Gastroesophageal sphincter (tissue), 4 donors: Measurements from ENCODE around the gene STPG2. TPM values are rescaled to one million over a fixed set of nuclear protein-coding genes. Genes with fewer than 3 reads are reported as not detected.

ENCODE experiments used
- ATAC-seq: fragments of 150-250 bp; one replicate; pipeline ENCODE4 v1.9.1; 2016; ENCODE audit warnings: mild to moderate bottlenecking, moderate library complexity
- H3K27ac ChIP-seq, 4 donors: fragments of 200-600 bp; sonication (generic) in 3 of 4; 1 replicate in 3 of 4; 2 replicates in 1 of 4; pipeline ENCODE4 v1.5.1; 2016 to 2019
- H3K27me3 ChIP-seq: fragments of 200-600 bp; sonication (generic); one replicate; pipeline ENCODE4 v1.5.1; 2019
- H3K36me3 ChIP-seq, 2 donors: fragments of 200-600 bp; sonication (generic); one replicate each; pipeline ENCODE4 v1.5.1; 2019; ENCODE audit warnings: control low read depth in 1 of 2
- H3K4me1 ChIP-seq, 3 donors: fragments of 200-600 bp; sonication (generic); 1 replicate in 2 of 3; 2 replicates in 1 of 3; pipeline ENCODE4 v1.5.1; 2016 to 2019; ENCODE audit warnings: control low read depth in 2 of 3
- H3K4me3 ChIP-seq, 2 donors: fragments of 200-600 bp; sonication (generic); one replicate each; pipeline ENCODE4 v1.5.1; 2019; ENCODE audit warnings: mild to moderate bottlenecking in 1 of 2, moderate library complexity in 1 of 2
- H3K9me3 ChIP-seq, 3 donors: fragments of 200-600 bp; sonication (generic); one replicate each; pipeline ENCODE4 v1.5.1; 2017 to 2019; ENCODE audit warnings: control low read depth in 2 of 3
- EP300 ChIP-seq: sonication (generic); formaldehyde crosslinking; IDR thresholded peaks from one replicate; pipeline ENCODE4 v1.6.1; 2017; ENCODE audit warnings: antibody characterized with exemption, mild to moderate bottlenecking
- POLR2A ChIP-seq, 2 donors: fragments of 450-650 bp; IDR thresholded peaks; one replicate each; pipeline ENCODE4 v1.6.1; 2017; ENCODE audit warnings: antibody characterized with exemption in 2 of 2, mild to moderate bottlenecking in 2 of 2, moderate library complexity in 1 of 2
- POLR2AphosphoS5 ChIP-seq: sonication (generic); formaldehyde crosslinking; IDR thresholded peaks from one replicate; pipeline ENCODE4 v1.6.1; 2017; ENCODE audit warnings: antibody characterized with exemption
- WGBS, 2 donors: methylation state at CpG; one replicate each; pipeline ENCODE4 v1.1.5; 2018; ENCODE audit warnings: low coverage in 1 of 2; 5-methylcytosine and 5-hydroxymethylcytosine counted together
- total RNA-seq, 4 donors: library from RNA; depleted of rRNA; stranded (reverse); fragments of >200 nt; gene quantifications; one replicate each; pipeline ENCODE4 v1.1.0, GENCODE V29; 2016
- TF ChIP-seq, protein P1 (sequence below), 4 experiments: fragments of 200-600 bp in 2 of 4; fragments of 450-650 bp in 2 of 4; sonication (generic) in 1 of 4; IDR thresholded peaks; one replicate each; pipeline ENCODE4 v1.5.1; 2017 to 2019; ENCODE audit warnings: antibody characterized with exemption in 4 of 4, mild to moderate bottlenecking in 2 of 4, moderate library complexity in 2 of 4

Gene STPG2
- total RNA-seq, 4 donors from 2014 or later, result 0.13 to 0.62 TPM; not detected in 2

DNA sequence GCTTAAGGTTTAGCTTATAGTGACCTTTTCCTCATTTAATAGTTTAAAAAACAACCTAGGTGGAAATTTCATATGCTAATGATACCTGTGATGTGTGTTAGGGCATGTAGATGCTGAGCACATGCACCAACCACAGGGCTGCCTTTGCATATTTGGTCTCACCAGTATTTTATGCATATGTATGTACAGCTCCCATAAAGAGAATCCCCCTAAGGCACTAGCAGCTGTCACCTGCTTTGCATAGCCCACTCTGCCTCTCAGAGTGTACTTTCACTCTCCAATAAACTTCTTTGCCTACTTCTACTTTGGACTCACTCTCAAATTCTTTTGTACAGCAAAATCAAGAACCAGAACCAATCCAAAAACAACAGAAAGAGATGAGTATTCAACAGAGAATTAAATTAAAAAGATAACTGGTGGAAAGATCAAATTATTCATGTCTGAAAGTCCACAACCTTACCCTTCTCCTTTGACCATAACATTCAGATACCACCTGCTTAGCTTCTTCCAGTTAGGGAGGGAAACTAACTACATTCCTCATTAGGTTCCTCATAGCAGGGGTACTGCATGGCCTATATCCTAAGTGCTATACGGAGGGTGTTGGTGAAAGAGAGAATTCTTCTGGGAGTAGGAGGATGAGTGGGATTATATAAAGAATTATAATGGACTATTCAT, 250.5 kb downstream of the STPG2 start:
- H3K9me3 ChIP-seq, result no peaks in the 10 kb centered on the region
- TF ChIP-seq, protein P1, sequence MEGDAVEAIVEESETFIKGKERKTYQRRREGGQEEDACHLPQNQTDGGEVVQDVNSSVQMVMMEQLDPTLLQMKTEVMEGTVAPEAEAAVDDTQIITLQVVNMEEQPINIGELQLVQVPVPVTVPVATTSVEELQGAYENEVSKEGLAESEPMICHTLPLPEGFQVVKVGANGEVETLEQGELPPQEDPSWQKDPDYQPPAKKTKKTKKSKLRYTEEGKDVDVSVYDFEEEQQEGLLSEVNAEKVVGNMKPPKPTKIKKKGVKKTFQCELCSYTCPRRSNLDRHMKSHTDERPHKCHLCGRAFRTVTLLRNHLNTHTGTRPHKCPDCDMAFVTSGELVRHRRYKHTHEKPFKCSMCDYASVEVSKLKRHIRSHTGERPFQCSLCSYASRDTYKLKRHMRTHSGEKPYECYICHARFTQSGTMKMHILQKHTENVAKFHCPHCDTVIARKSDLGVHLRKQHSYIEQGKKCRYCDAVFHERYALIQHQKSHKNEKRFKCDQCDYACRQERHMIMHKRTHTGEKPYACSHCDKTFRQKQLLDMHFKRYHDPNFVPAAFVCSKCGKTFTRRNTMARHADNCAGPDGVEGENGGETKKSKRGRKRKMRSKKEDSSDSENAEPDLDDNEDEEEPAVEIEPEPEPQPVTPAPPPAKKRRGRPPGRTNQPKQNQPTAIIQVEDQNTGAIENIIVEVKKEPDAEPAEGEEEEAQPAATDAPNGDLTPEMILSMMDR (IDR thresholded peaks at IDR 0.05), result no peak
- no peak for TF ChIP-seq EP300
- TF ChIP-seq POLR2AphosphoS5, result no peak
- TF ChIP-seq POLR2A (IDR thresholded peaks at IDR 0.05), result no peak
- H3K4me3 ChIP-seq, result no peak overlapping the region
- no peaks in the 10 kb centered on the region for H3K4me1 ChIP-seq
- no peaks in the 10 kb centered on the region for H3K27me3 ChIP-seq
- no peak for ATAC-seq
- 38 to 67% methylated on average over 1 of the region's 1 CpG for WGBS, 2 donors
- no peaks in the 10 kb centered on the region for H3K36me3 ChIP-seq
- no peak overlapping the region for H3K27ac ChIP-seq

DNA sequence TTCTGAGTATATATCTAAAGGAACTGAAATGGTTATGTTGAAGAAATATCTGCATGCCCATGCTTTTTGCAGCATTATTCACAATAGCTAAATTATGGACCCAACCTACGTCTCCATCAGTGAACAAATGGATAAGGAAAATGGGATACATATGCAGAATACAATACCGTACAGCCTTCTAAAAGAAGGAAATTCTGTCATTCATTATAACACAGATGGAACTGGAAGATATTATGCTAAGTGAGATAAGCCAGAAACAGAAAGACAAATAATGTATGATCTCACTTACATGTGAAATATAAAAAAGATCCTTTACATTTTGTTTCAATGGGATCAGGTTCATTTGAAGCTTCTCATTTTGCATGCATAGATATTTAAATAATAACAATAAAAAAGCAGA, 263.3 kb downstream of the STPG2 start:
- ATAC-seq, result no peak
- no peak overlapping the region for H3K4me3 ChIP-seq
- H3K36me3 ChIP-seq, result no peaks in the 10 kb centered on the region
- no peaks in the 10 kb centered on the region for H3K27me3 ChIP-seq
- H3K27ac ChIP-seq, result no peak overlapping the region
- no peaks in the 10 kb centered on the region for H3K9me3 ChIP-seq
- no peaks in the 10 kb centered on the region for H3K4me1 ChIP-seq
- 69 to 86% methylated on average over 2 of the region's 2 CpGs for WGBS, 2 donors
- TF ChIP-seq POLR2AphosphoS5, result no peak
- TF ChIP-seq, protein P1 (IDR thresholded peaks at IDR 0.05), result no peak
- no peak for TF ChIP-seq EP300
- TF ChIP-seq POLR2A (IDR thresholded peaks at IDR 0.05), result no peak

DNA sequence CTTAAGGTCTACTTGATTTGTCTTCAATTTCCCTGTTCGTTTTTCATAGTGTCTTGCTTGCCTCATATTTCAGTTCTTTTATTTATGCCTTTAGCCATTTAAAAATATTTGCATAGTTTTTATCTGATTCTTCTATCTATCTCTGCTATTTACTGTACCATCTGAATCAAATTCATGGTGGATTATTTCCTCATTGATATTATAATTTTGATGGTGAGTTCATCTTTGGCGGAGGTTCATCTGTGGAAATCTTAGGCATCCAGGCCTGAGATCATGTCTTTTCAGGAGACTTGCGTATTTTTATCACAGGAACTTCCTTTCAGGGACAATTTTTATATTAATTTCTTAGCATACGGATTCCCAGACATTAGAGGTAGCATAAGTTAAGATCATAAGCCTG, 275.2 kb downstream of the STPG2 start:
- Histone ChIP-seq H3K27ac (no peak overlapping the region), H3K4me1 (no peaks in the 10 kb centered on the region), H3K4me3 (no peak overlapping the region), H3K36me3 (no peaks in the 10 kb centered on the region), H3K27me3 (no peaks in the 10 kb centered on the region), H3K9me3 (no peaks in the 10 kb centered on the region)
- ATAC-seq, result no peak
- TF ChIP-seq, protein P1 (IDR thresholded peaks at IDR 0.05), result no peak
- TF ChIP-seq POLR2AphosphoS5 (no peak), POLR2A (IDR thresholded peaks at IDR 0.05) (no peak), EP300 (no peak)
- WGBS, 2 donors, result 25 to 53% methylated on average over 2 to 4 of the region's 4 CpGs

DNA sequence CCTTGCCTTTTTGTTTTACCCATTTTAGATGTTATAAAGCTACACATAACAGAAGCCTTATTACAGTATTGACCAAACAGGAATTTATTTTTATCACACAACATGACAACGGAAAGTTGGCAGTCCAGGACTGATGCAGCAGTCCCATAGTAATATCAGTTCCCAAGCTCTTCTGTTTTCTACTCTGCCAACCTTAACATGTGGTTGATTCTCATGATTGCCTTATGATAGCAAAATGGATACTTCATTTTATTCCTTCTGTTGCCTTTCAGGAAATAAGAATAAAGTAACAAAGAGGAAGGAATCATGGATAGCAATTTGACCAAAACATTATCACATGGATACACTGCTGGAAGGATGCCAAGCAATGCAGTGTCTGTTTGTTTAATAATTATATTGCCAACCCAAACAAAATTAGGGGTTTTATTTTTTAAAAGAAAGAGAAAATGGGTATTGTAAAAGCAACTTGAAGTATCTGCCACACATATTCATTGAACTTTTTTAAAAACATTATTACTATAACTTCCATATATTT, 275.7 kb downstream of the STPG2 start:
- WGBS, 2 donors, result 69% methylated on average over 1 of the region's 1 CpG; no CpG with 5 or more reads in 1 of the 2 donors
- no peaks in the 10 kb centered on the region for H3K36me3 ChIP-seq
- H3K4me3 ChIP-seq, result no peak overlapping the region
- no peak for ATAC-seq
- H3K4me1 ChIP-seq, result no peaks in the 10 kb centered on the region
- TF ChIP-seq POLR2AphosphoS5, result no peak
- no peaks in the 10 kb centered on the region for H3K9me3 ChIP-seq
- H3K27ac ChIP-seq, result no peak overlapping the region
- H3K27me3 ChIP-seq, result no peaks in the 10 kb centered on the region

DNA sequence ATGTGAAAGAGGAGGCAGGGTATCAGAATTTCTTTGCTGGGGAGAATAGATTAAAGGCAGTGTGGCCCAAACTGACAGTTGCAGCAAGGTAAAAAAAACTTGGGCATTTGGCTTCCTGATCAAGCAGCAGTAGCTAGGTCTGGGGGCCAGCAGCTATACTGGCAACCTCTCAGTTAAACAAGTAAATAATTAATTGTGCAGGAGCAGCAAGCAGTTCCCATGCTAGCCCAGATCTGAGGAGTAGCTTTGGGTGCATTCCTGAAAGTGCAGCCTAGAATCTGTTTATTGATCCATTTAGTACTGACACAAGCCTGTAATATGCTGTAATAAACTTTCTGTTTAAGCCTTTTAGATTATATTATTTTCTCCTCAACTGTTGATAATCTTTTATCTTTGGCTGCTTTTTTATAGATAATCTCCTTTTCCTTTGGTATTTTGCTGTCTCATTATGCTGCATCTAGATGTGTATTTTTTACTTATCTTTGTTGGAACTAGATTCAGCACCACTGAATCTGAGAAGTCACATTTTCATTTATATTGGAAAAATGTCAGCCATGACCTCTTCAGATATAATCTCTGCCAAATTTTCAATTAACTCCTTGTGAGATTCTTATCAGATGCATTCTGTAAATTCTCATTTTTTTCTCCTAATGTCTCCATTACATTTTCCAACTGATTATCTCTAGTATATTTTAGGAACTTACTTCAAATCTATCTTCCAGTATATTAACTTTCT, 276.3 kb downstream of the STPG2 start:
- Histone ChIP-seq H3K4me1 (no peaks in the 10 kb centered on the region), H3K27me3 (no peaks in the 10 kb centered on the region), H3K9me3 (no peaks in the 10 kb centered on the region), H3K36me3 (no peaks in the 10 kb centered on the region), H3K4me3 (no peak overlapping the region), H3K27ac (no peak overlapping the region)
- ATAC-seq, result no peak
- TF ChIP-seq, protein P1 (IDR thresholded peaks at IDR 0.05), result no peak
- no peak for TF ChIP-seq POLR2AphosphoS5
- TF ChIP-seq EP300, result no peak
- TF ChIP-seq POLR2A (IDR thresholded peaks at IDR 0.05), result no peak
